Vagina (tissue), 2 donors: ENCODE results near the gene MBD6. TPM values are rescaled to one million over a fixed set of nuclear protein-coding genes. Genes with fewer than 3 reads are reported as not detected.
"Not testable (repeated sequence)": the region's sequence is repeated elsewhere in the genome, so short reads cannot be mapped to it uniquely, and the experiment has no call there.

Experiments used
- DNase-seq, 2 donors: peaks; one replicate each; pipeline ENCODE4 v3.0.0-alpha.2; 2017; ENCODE audit errors: extremely low spot score in 2 of 2
- H3K27ac ChIP-seq: fragments of 200-600 bp; sonication (generic); one replicate; pipeline ENCODE4 v1.5.1; 2019
- H3K27me3 ChIP-seq: fragments of 200-600 bp; sonication (generic); one replicate; pipeline ENCODE4 v1.5.1; 2019
- H3K36me3 ChIP-seq, 2 donors: fragments of 200-600 bp; sonication (generic); one replicate each; pipeline ENCODE4 v1.5.1; 2017 to 2019
- H3K4me1 ChIP-seq: fragments of 200-600 bp; sonication (generic); one replicate; pipeline ENCODE4 v1.5.1; 2019
- H3K4me3 ChIP-seq, 2 donors: fragments of 200-600 bp; sonication (generic); 1 replicate in 1 of 2; 2 replicates in 1 of 2; pipeline ENCODE4 v1.5.1; 2016 to 2019
- H3K9me3 ChIP-seq: fragments of 200-600 bp; sonication (generic); one replicate; pipeline ENCODE4 v1.5.1; 2019
- POLR2A ChIP-seq, 2 donors: fragments of 450-650 bp; IDR thresholded peaks; one replicate each; pipeline ENCODE4 v1.6.1; 2017; ENCODE audit warnings: antibody characterized with exemption in 2 of 2, mild to moderate bottlenecking in 2 of 2, moderate library complexity in 2 of 2
- POLR2AphosphoS5 ChIP-seq, 2 donors: sonication (generic); formaldehyde crosslinking; IDR thresholded peaks; one replicate each; pipeline ENCODE4 v1.9.0; 2017; ENCODE audit warnings: antibody characterized with exemption in 2 of 2, mild to moderate bottlenecking in 2 of 2, low read depth in 1 of 2; ENCODE audit not compliant: insufficient read depth in 1 of 2
- intact Hi-C: fragments of 100-400 bp; cut with DNase I; formaldehyde crosslinking; loops from one replicate; pipeline ENCODE4 v1.15.1; 2023
- total RNA-seq: library from RNA; depleted of rRNA; stranded (reverse); fragments of >200 nt; gene quantifications from one replicate; pipeline ENCODE4 v1.2.3, GENCODE V29; 2016
- TF ChIP-seq, protein P1 (sequence below), 3 experiments: fragments of 450-650 bp in 2 of 3; fragments of 200-600 bp in 1 of 3; sonication (generic) in 1 of 3; IDR thresholded peaks; one replicate each; pipeline ENCODE4 v1.5.1; 2017 to 2019; ENCODE audit warnings: antibody characterized with exemption in 3 of 3, mild to moderate bottlenecking in 2 of 3, moderate library complexity in 2 of 3

MBD6 gene
- total RNA-seq, 1 donor from 2014 or later: 26.8 TPM

DNA sequence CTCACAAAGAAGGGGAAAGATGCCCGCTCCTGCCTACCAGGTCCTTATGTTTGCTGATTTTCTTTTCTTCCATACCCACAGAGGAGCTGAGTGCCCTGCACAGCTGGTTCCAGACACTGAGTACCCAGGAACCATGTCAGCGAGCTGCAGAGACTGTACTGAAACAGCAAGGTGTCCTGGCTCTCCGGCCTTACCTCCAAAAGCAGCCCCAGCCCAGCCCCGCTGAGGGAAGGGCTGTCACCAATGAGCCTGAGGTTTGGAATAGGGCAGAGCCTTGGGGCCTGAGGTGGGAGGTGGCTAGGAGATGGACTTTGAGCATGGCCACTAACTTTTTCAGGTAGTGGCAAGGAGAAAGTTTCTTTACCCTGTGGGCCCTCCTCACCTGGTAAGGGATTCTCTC, 32.5 kb upstream of the MBD6 start:
- Histone ChIP-seq H3K4me3 (no peak overlapping the region), H3K36me3 (peaks cover 0 to 27% of the 10 kb centered on the region in 2 donors), H3K9me3 (no peaks in the 10 kb centered on the region), H3K27ac (no peak overlapping the region), H3K4me1 (peaks cover 18% of the 10 kb centered on the region), H3K27me3 (no peaks in the 10 kb centered on the region)
- intact Hi-C loops: no loop called here
- DNase-seq: no peak
- no peak for TF ChIP-seq POLR2AphosphoS5 (IDR thresholded peaks at IDR 0.05; ENCODE audit: insufficient read depth in 1 of 2, low read depth in 1 of 2)
- no peak for TF ChIP-seq POLR2A (IDR thresholded peaks at IDR 0.05)
- TF ChIP-seq, protein P1, sequence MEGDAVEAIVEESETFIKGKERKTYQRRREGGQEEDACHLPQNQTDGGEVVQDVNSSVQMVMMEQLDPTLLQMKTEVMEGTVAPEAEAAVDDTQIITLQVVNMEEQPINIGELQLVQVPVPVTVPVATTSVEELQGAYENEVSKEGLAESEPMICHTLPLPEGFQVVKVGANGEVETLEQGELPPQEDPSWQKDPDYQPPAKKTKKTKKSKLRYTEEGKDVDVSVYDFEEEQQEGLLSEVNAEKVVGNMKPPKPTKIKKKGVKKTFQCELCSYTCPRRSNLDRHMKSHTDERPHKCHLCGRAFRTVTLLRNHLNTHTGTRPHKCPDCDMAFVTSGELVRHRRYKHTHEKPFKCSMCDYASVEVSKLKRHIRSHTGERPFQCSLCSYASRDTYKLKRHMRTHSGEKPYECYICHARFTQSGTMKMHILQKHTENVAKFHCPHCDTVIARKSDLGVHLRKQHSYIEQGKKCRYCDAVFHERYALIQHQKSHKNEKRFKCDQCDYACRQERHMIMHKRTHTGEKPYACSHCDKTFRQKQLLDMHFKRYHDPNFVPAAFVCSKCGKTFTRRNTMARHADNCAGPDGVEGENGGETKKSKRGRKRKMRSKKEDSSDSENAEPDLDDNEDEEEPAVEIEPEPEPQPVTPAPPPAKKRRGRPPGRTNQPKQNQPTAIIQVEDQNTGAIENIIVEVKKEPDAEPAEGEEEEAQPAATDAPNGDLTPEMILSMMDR (IDR thresholded peaks at IDR 0.05): no peak

DNA sequence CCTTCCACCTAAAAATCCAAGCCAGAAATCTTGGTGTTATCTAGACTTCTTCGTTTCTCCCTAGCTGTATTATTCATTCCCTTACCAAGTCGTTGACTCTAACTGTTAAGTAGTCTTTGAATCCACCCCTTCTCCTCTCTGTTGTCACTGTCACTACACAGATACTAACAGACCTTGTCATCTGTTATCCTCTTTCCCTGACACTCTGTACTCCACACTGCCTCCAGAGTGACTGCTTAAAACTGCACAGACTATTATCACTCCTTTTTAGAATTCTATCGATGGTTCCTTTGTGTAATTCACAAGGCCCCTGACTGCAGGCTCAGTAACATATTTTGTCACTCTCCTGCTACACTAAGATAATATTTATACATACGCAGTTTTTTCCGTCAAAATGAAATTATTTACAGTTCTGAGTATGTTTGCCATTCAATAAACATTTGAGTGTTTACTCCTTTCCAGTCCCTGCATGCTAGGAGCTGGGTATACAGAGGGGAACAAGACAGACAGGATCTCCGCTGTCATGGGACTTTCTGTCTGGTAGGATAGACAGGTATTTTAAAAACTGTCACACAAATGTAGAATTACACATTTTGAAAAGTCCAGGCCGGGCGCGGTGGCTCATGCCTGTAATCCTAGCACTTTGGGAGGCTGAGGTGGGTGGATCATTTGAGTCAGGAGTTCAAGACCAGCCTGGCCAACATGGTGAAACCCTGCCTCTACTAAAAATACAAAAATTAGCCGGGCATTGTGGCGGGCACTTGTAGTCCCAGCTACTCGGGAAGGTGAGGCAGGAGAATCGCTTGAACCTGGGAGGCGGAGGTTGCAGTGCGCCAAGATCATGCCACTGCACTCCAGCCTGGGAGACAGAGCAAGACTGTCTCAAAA, 31.0 kb upstream of the MBD6 start:
- no peak for DNase-seq
- Histone ChIP-seq H3K27me3 (no peaks in the 10 kb centered on the region), H3K27ac (no peak overlapping the region), H3K4me3 (no peak overlapping the region), H3K36me3 (peaks cover 0 to 42% of the 10 kb centered on the region in 2 donors), H3K4me1 (peaks cover 18% of the 10 kb centered on the region), H3K9me3 (no peaks in the 10 kb centered on the region)
- no peak for TF ChIP-seq POLR2A (IDR thresholded peaks at IDR 0.05)
- TF ChIP-seq, protein P1 (IDR thresholded peaks at IDR 0.05): no peak
- TF ChIP-seq POLR2AphosphoS5 (IDR thresholded peaks at IDR 0.05; ENCODE audit: insufficient read depth in 1 of 2, low read depth in 1 of 2): no peak
- intact Hi-C loops: no loop called here

DNA sequence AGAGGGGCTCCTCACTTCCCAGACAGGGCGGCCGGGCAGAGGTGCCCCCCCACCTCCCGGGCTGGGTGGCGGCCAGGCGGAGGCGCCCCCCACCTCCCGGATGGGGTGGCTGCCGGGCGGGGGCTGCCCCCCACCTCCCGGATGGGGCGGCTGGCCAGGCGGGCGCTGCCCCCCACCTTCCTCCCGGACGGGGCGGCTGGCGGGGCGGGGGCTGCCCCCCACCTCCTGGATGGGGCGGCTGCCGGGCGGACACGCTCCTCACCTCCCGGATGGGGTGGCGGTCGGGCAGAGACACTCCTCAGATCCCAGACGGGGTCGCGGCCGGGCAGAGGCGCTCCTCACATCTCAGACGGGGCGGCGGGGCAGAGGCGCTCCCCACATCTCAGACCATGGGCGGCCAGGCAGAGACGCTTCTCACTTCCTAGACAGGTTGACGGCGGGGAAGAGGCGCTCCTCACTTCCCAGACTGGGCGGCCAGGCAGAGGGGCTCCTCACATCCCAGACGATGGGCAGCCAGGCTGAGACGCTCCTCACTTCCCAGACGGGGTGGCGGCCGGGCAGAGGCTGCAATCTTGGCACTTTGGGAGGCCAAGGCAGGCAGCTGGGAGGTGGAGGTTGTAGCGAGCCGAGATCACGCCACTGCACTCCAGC, 27.4 kb upstream of the MBD6 start:
- H3K36me3 ChIP-seq: peaks cover 0 to 61% of the 10 kb centered on the region in 2 donors
- H3K27ac ChIP-seq, H3K27me3 ChIP-seq, DNase-seq, H3K4me1 ChIP-seq, H3K9me3 ChIP-seq, intact Hi-C loops, H3K4me3 ChIP-seq: not testable (repeated sequence)

DNA sequence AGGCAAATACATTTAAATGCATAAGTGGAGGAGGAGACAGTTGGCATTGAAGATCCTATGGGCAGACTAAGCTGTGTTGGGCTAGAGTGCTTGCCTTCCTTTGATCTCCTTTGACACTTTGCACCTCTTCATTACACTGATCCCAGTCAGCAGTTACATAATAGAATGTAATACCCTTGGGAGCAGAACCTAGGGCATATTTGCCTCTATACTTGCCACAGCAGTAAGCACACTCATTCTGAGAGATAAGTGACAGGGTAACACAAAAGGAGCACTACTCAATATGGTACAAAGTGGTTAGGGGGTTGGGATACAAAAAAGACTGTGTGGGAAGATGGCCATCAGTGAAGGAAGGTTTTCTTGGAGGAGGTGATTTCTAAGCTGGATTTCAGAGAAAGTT, 25.8 kb upstream of the MBD6 start:
- Histone ChIP-seq H3K9me3 (no peaks in the 10 kb centered on the region), H3K4me1 (no peaks in the 10 kb centered on the region), H3K27ac (no peak overlapping the region), H3K36me3 (peaks cover 0 to 59% of the 10 kb centered on the region in 2 donors), H3K4me3 (no peak overlapping the region), H3K27me3 (no peaks in the 10 kb centered on the region)
- intact Hi-C loops: no loop called here
- TF ChIP-seq, protein P1 (IDR thresholded peaks at IDR 0.05): no peak
- TF ChIP-seq POLR2AphosphoS5 (IDR thresholded peaks at IDR 0.05; ENCODE audit: insufficient read depth in 1 of 2, low read depth in 1 of 2): no peak
- no peak for TF ChIP-seq POLR2A (IDR thresholded peaks at IDR 0.05)
- DNase-seq: no peak

DNA sequence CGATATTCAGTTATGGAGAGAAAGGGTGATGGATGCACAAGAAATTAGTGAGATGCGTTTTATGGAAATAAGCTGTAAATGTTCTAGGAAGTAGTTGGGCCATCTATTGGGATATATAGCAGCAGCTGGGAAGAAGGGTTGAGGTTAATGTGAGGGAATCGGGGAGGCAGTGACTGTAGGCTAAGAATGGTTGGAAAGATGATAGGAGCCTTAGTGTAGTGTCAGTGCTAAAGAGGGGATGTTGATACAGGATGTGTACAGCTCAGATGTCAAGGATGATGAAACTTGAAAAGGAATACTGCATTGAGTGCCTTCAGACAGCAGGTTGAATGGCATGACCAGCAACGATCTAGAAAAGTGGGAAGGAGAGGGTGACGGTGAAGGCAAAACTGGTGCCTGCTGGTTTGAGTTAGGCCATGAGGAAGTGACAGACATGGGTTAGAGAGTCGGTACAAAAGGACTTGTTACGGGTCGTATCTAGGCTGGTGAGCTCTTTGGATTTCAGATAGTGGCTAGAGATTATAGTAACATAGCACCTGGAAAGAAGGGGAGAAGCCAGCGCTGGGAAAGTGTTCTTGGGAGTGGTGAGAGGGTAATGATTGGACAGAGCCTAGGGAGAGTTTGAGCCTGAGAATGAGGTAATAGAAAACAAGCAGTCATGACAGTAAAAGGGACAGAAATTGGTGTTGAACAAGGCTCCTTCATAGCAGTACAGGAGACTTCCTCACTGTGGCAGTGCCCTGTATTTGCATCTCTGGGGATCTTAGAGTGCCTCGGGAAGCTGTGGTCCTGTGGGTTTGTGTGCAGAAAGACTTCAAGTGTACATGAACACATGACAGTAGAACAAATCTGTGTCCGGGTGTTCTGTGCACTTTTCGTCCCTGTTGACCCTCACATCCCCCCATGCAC, 25.1 kb upstream of the MBD6 start:
- no peak for DNase-seq
- H3K27me3 ChIP-seq: no peaks in the 10 kb centered on the region
- intact Hi-C loops: no loop called here

More for the DNA sequence above, 25.1 kb upstream of the MBD6 start:
- no peaks in the 10 kb centered on the region for H3K4me1 ChIP-seq
- H3K36me3 ChIP-seq: peaks cover 0 to 63% of the 10 kb centered on the region in 2 donors
- H3K4me3 ChIP-seq: no peak overlapping the region
- no peaks in the 10 kb centered on the region for H3K9me3 ChIP-seq
- H3K27ac ChIP-seq: no peak overlapping the region
- no peak for TF ChIP-seq POLR2AphosphoS5 (IDR thresholded peaks at IDR 0.05; ENCODE audit: insufficient read depth in 1 of 2, low read depth in 1 of 2)
